ENCODE data around the gene BPIFB1. TPM values are rescaled to one million over a fixed set of nuclear protein-coding genes. Genes with fewer than 3 reads are reported as not detected.

BPIFB1 gene
- polyA plus RNA-seq, 1 donor (not counting 4 experiments of a cell fraction or from before 2014, with no cell fraction given) = not detected

GRCh38 chr20:33316343-33316742 is 33.3 kb downstream of the BPIFB1 start:
- H3K36me3 ChIP-seq (ENCODE audit: control insufficient read depth in 2 of 2, extremely low read depth in 1 of 2, insufficient read depth in 2 of 2, low read length in 2 of 2) = no peaks in the 10 kb centered on the region
- no peaks in the 10 kb centered on the region for H3K9me1 ChIP-seq (ENCODE audit: control insufficient read depth, extremely low read depth, insufficient read depth, low read length)

GRCh38 chr20:33316958-33317357 is 33.9 kb downstream of the BPIFB1 start:
- Histone ChIP-seq H3K4me1 (ENCODE audit: control insufficient read depth, extremely low read depth, insufficient read depth, low read length) (no peaks in the 10 kb centered on the region), H3K9me3 (ENCODE audit: control insufficient read depth, low read depth, low read length) (no peaks in the 10 kb centered on the region), H3K79me2 (ENCODE audit: control insufficient read depth, insufficient read depth, low read length) (no peaks in the 10 kb centered on the region), H3K9me1 (ENCODE audit: control insufficient read depth, extremely low read depth, insufficient read depth, low read length) (no peaks in the 10 kb centered on the region), H3K4me2 (ENCODE audit: control insufficient read depth, extremely low read depth, insufficient read depth, low read depth, low read length) (no peak overlapping the region), H4K20me1 (ENCODE audit: control insufficient read depth, extremely low read depth, insufficient read depth, low read length) (no peaks in the 10 kb centered on the region), H3K27me3 (ENCODE audit: control insufficient read depth, extremely low read depth, insufficient read depth, low read length) (peaks cover 4% of the 10 kb centered on the region), H3K27ac (ENCODE audit: control insufficient read depth, insufficient read depth, low read length) (no peak overlapping the region), H3K9ac (ENCODE audit: control insufficient read depth, extremely low read depth, insufficient read depth, low read length) (no peak overlapping the region), H2AFZ (ENCODE audit: control insufficient read depth, low read length) (no peak overlapping the region), H3K36me3 (ENCODE audit: control insufficient read depth in 2 of 2, extremely low read depth in 1 of 2, insufficient read depth in 2 of 2, low read length in 2 of 2) (no peaks in the 10 kb centered on the region), H3K4me3 (ENCODE audit: control insufficient read depth in 2 of 3, extremely low read depth in 1 of 3, insufficient read depth in 2 of 3, low read depth in 1 of 3, low read length in 3 of 3) (no peak overlapping the region)
- FAIRE-seq (no peak), DNase-seq (ENCODE audit: low read depth, low spot score) (no peak)
- no peak for TF ChIP-seq CTCF (optimal IDR thresholded peaks at IDR 0.05 in 1 of 3, IDR thresholded peaks at IDR 0.05 in 1 of 3, conservative IDR thresholded peaks at IDR 0.05 in 1 of 3; ENCODE audit: extremely low read depth in 1 of 3, insufficient read depth in 2 of 3, low read length in 3 of 3)
- no peak for TF ChIP-seq EZH2 (IDR thresholded peaks at IDR 0.05; ENCODE audit: low read length)
- dilution Hi-C loops (cut with MboI; ENCODE audit: extremely low pct_ligation_motif_present, low sequenced_read_pairs) = no loop called here

More at GRCh38 chr20:33316343-33316742, 33.3 kb downstream of the BPIFB1 start:
- Histone ChIP-seq H3K27ac (ENCODE audit: control insufficient read depth, insufficient read depth, low read length) (no peak overlapping the region), H3K27me3 (ENCODE audit: control insufficient read depth, extremely low read depth, insufficient read depth, low read length) (peaks cover 4% of the 10 kb centered on the region), H2AFZ (ENCODE audit: control insufficient read depth, low read length) (no peak overlapping the region), H3K9ac (ENCODE audit: control insufficient read depth, extremely low read depth, insufficient read depth, low read length) (no peak overlapping the region), H3K9me3 (ENCODE audit: control insufficient read depth, low read depth, low read length) (no peaks in the 10 kb centered on the region), H3K4me3 (ENCODE audit: control insufficient read depth in 2 of 3, extremely low read depth in 1 of 3, insufficient read depth in 2 of 3, low read depth in 1 of 3, low read length in 3 of 3) (no peak overlapping the region), H3K79me2 (ENCODE audit: control insufficient read depth, insufficient read depth, low read length) (no peaks in the 10 kb centered on the region), H4K20me1 (ENCODE audit: control insufficient read depth, extremely low read depth, insufficient read depth, low read length) (no peaks in the 10 kb centered on the region), H3K4me2 (ENCODE audit: control insufficient read depth, extremely low read depth, insufficient read depth, low read depth, low read length) (no peak overlapping the region), H3K4me1 (ENCODE audit: control insufficient read depth, extremely low read depth, insufficient read depth, low read length) (no peaks in the 10 kb centered on the region)
- dilution Hi-C loops (cut with MboI; ENCODE audit: extremely low pct_ligation_motif_present, low sequenced_read_pairs) = no loop called here
- DNase-seq (ENCODE audit: low read depth, low spot score) (no peak), FAIRE-seq (no peak)
- TF ChIP-seq CTCF (optimal IDR thresholded peaks at IDR 0.05 in 1 of 3, IDR thresholded peaks at IDR 0.05 in 1 of 3, conservative IDR thresholded peaks at IDR 0.05 in 1 of 3; ENCODE audit: extremely low read depth in 1 of 3, insufficient read depth in 2 of 3, low read length in 3 of 3) (no peak), EZH2 (IDR thresholded peaks at IDR 0.05; ENCODE audit: low read length) (no peak)
